Body of pancreas (tissue), 4 donors: ENCODE data around the gene RHOT1. TPM values are rescaled to one million over a fixed set of nuclear protein-coding genes. Genes with fewer than 3 reads are reported as not detected.
"Not testable (repeated sequence)": the region's sequence is repeated elsewhere in the genome, so short reads cannot be mapped to it uniquely, and the experiment has no call there.

ENCODE experiments used
- ATAC-seq: fragments of 150-250 bp; one replicate; pipeline ENCODE4 v1.9.1; 2016
- DNase-seq, 4 donors: peaks; one replicate each; pipeline ENCODE4 v3.0.0-alpha.2; 2019
- H3K27ac ChIP-seq, 4 donors: fragments of 200-600 bp; sonication (generic); 1 replicate in 3 of 4; 2 replicates in 1 of 4; pipeline versions ENCODE4 v1.5.1 to v1.6.1; 2016 to 2019; ENCODE audit warnings: mild to moderate bottlenecking in 1 of 4, mixed read lengths in 1 of 4, moderate library complexity in 1 of 4
- H3K27me3 ChIP-seq, 2 donors: fragments of 200-600 bp; sonication (generic); one replicate each; pipeline ENCODE4 v1.6.0; 2016; ENCODE audit warnings: mild to moderate bottlenecking in 1 of 2
- H3K36me3 ChIP-seq, 2 donors: fragments of 200-600 bp; sonication (generic); replicated peaks in 1 of 2; 2 replicates each; pipeline ENCODE4 v1.5.1; 2016; ENCODE audit warnings: low read depth in 2 of 2; ENCODE audit not compliant: insufficient read depth in 1 of 2
- H3K4me1 ChIP-seq: fragments of 200-600 bp; sonication (generic); one replicate; pipeline ENCODE4 v1.6.0; 2016
- H3K4me3 ChIP-seq, 2 donors: fragments of 200-600 bp; sonication (generic); 1 replicate in 1 of 2; 2 replicates in 1 of 2; pipeline ENCODE4 v1.5.1; 2016 to 2019
- H3K9me3 ChIP-seq, 3 donors: fragments of 200-600 bp; sonication (generic); 1 replicate in 2 of 3; 2 replicates in 1 of 3; pipeline ENCODE4 v1.5.1; 2016
- CTCF ChIP-seq, 7 experiments: fragments of 450-650 bp in 4 of 7; fragments of 200-600 bp in 3 of 7; sonication (generic) in 3 of 7; IDR thresholded peaks; one replicate each; pipeline ENCODE4 v1.5.1; 2016 to 2019; ENCODE audit warnings: antibody characterized with exemption in 7 of 7
- POLR2A ChIP-seq, 3 donors: fragments of 450-650 bp; IDR thresholded peaks; one replicate each; pipeline ENCODE4 v1.6.1; 2016; ENCODE audit warnings: antibody characterized with exemption in 3 of 3, mild to moderate bottlenecking in 2 of 3
- WGBS, 2 donors: methylation state at CpG; one replicate each; pipeline ENCODE4 v1.1.5; 2017; 5-methylcytosine and 5-hydroxymethylcytosine counted together
- intact Hi-C: fragments of 100-400 bp; cut with DNase I; formaldehyde crosslinking; loops from one replicate; pipeline ENCODE4 v1.15.1; 2023
- total RNA-seq, 2 donors: library from RNA; depleted of rRNA; stranded (reverse); fragments of >200 nt; gene quantifications; one replicate each; pipeline ENCODE4 v1.1.0, GENCODE V29; 2016

Gene RHOT1
- total RNA-seq, 2 donors from 2014 or later, result 15.2 to 25.4 TPM

- H3K27me3 ChIP-seq, result no peaks in the 10 kb centered on the region
- H3K27ac ChIP-seq, result peak overlapping the region; percentile 70 to 88 (median 78)
- no peaks in the 10 kb centered on the region for H3K9me3 ChIP-seq
- 1 to 2% methylated on average over 17 to 25 of the region's 25 CpGs for WGBS, 2 donors
- peak overlapping the region; percentile 22 to 47 for H3K4me3 ChIP-seq
- intact Hi-C loops, result no loop called here
- DNase-seq, result peak; percentile 63 to 82 (median 74)
- no peaks in the 10 kb centered on the region for H3K36me3 ChIP-seq
- peaks cover 25% of the 10 kb centered on the region for H3K4me1 ChIP-seq
- peak; percentile 92 for ATAC-seq
- TF ChIP-seq CTCF (IDR thresholded peaks at IDR 0.05), result no peak
- peak in 2 of 3 donors; percentile 60 to 62 for TF ChIP-seq POLR2A (IDR thresholded peaks at IDR 0.05)
Observed at GRCh38 chr17:32127158-32127897, 15.0 kb upstream of the RHOT1 start.

- DNase-seq, H3K36me3 ChIP-seq, H3K9me3 ChIP-seq, ATAC-seq, H3K4me3 ChIP-seq, H3K27me3 ChIP-seq, intact Hi-C loops: not testable (repeated sequence)
- 83 to 90% methylated on average over 7 of the region's 7 CpGs for WGBS, 2 donors
- peaks cover 25% of the 10 kb centered on the region for H3K4me1 ChIP-seq
- H3K27ac ChIP-seq, result peak overlapping the region in 1 of 4 donors; percentile 88
Observed at GRCh38 chr17:32128470-32128869, 13.8 kb upstream of the RHOT1 start.

GRCh38 chr17:32135497-32136117 is 6.7 kb upstream of the RHOT1 start:
- H3K27ac ChIP-seq, intact Hi-C loops: not testable (repeated sequence)
- DNase-seq, result peak; percentile 39 to 59 (median 44)

GRCh38 chr17:32136856-32137255 is 5.4 kb upstream of the RHOT1 start:
- no peaks in the 10 kb centered on the region for H3K27me3 ChIP-seq
- TF ChIP-seq CTCF (IDR thresholded peaks at IDR 0.05) (no peak), POLR2A (IDR thresholded peaks at IDR 0.05) (no peak)
- no peak overlapping the region for H3K27ac ChIP-seq
- intact Hi-C loops, result no loop called here
- H3K4me1 ChIP-seq, result peaks cover 12% of the 10 kb centered on the region
- no peaks in the 10 kb centered on the region for H3K36me3 ChIP-seq
- ATAC-seq, result no peak
- DNase-seq, result no peak
- 78 to 83% methylated on average over 1 of the region's 1 CpG for WGBS, 2 donors
- no peaks in the 10 kb centered on the region for H3K9me3 ChIP-seq
- no peak overlapping the region for H3K4me3 ChIP-seq

More at GRCh38 chr17:32135497-32136117, 6.7 kb upstream of the RHOT1 start:
- H3K27me3 ChIP-seq, H3K36me3 ChIP-seq, H3K4me1 ChIP-seq, H3K9me3 ChIP-seq, ATAC-seq, H3K4me3 ChIP-seq: not testable (repeated sequence)
- 41 to 47% methylated on average over 14 of the region's 14 CpGs for WGBS, 2 donors
- peak in 6 of 7 experiments; percentile 8 to 49 (median 32) for TF ChIP-seq CTCF (IDR thresholded peaks at IDR 0.05)

- DNase-seq, intact Hi-C loops, H3K27ac ChIP-seq, H3K36me3 ChIP-seq, ATAC-seq, H3K4me3 ChIP-seq, H3K9me3 ChIP-seq, H3K27me3 ChIP-seq: not testable (repeated sequence)
- H3K4me1 ChIP-seq, result peaks cover 25% of the 10 kb centered on the region
- 79 to 83% methylated on average over 5 of the region's 5 CpGs for WGBS, 2 donors
Observed at GRCh38 chr17:32139504-32139903, 2.8 kb upstream of the RHOT1 start.
